Right cardiac atrium (tissue), 5 donors: Measurements from ENCODE around the gene PANK4. TPM values are rescaled to one million over a fixed set of nuclear protein-coding genes. Genes with fewer than 3 reads are reported as not detected.
"Not testable (repeated sequence)": the region's sequence is repeated elsewhere in the genome, so short reads cannot be mapped to it uniquely, and the experiment has no call there.

Experiments
- ATAC-seq, 2 donors: fragments of 200-7000 bp; cut with Tn5 transposase; one replicate each; pipeline versions ENCODE4 v1.8.0 to v1.9.1; 2020; ENCODE audit warnings: moderate library complexity in 2 of 2, mild to moderate bottlenecking in 1 of 2
- DNase-seq, 3 donors: peaks; one replicate each; pipeline ENCODE4 v3.0.0-alpha.2; 2020
- H3K27ac ChIP-seq: one replicate; pipeline ENCODE4 v1.5.1; 2013; ENCODE audit warnings: mild to moderate bottlenecking, low read length, control low read depth, moderate library complexity
- H3K27me3 ChIP-seq: one replicate; pipeline ENCODE4 v1.6.1; 2013; ENCODE audit not compliant: control insufficient read depth, insufficient read depth
- H3K4me1 ChIP-seq: one replicate; pipeline ENCODE4 v1.6.1; 2013; ENCODE audit warnings: low read length; ENCODE audit not compliant: control insufficient read depth, insufficient read depth
- H3K4me3 ChIP-seq: one replicate; pipeline ENCODE4 v1.5.1; 2013; ENCODE audit warnings: low read length, control low read depth
- H3K9me3 ChIP-seq: one replicate; pipeline ENCODE4 v1.6.1; 2013; ENCODE audit warnings: low read length; ENCODE audit not compliant: control insufficient read depth
- WGBS: extraction: QIAGEN DNeasy Blood & Tissue Kit; methylation state at CpG from one replicate; pipeline ENCODE4 v1.1.7; 2013; 5-methylcytosine and 5-hydroxymethylcytosine counted together
- intact Hi-C, 4 donors: fragments of 100-400 bp; cut with DNase I; formaldehyde crosslinking; loops; one replicate each; pipeline versions ENCODE4 v1.11.0 to v1.14.0; 2022 to 2023
- polyA plus RNA-seq: library from polyadenylated mRNA; stranded (reverse); fragments of 200-250 nt; gene quantifications from one replicate; pipeline ENCODE4 v1.2.3, GENCODE V29; 2013
- total RNA-seq, 4 donors: library from RNA; stranded (reverse); fragmentation: NEBNext Ultra II Directional; extraction: Animal tissue kit (Norgen Biotek cat#: 25700); gene quantifications; one replicate each; pipeline ENCODE4 v1.2.1, GENCODE V29; 2021
- donor health status: healthy with polysubstance abuse.
- donor health status: DM: no; HTN: yes; CAD: no.
- donor health status: DM: no; HTN: no; CAD: no.
- donor health status: DM: no; HTN: yes; CAD: no; lungs with severe emphysema.
- donor health status: DM: yes; HTN: yes; CAD: no.

The PANK4 gene
- total and polyA plus RNA-seq, 5 donors, result 35.2 to 51.3 (median 40.1) TPM

- Histone ChIP-seq H3K27me3 (no peaks in the 10 kb centered on the region), H3K4me1 (peaks cover 3% of the 10 kb centered on the region), H3K27ac (no peak overlapping the region), H3K4me3 (no peak overlapping the region), H3K9me3 (no peaks in the 10 kb centered on the region)
- intact Hi-C loops, result no loop called here
- WGBS, result 90% methylated on average over 12 of the region's 12 CpGs
- ATAC-seq, result no peak
- peak in 1 of 3 donors; percentile 58 for DNase-seq
Measured at GRCh38 chr1:2558420-2558819, 32.0 kb upstream of the PANK4 start.

GRCh38 chr1:2557482-2558400, 31.3 kb upstream of the PANK4 start:
- intact Hi-C loops, result no loop called here
- peak; percentile 1 to 42 for ATAC-seq
- 79% methylated on average over 30 of the region's 30 CpGs for WGBS
- Histone ChIP-seq H3K4me3 (peak overlapping the region; percentile 54), H3K27ac (peak overlapping the region; percentile 14), H3K4me1 (peaks cover 3% of the 10 kb centered on the region), H3K27me3 (no peaks in the 10 kb centered on the region), H3K9me3 (no peaks in the 10 kb centered on the region)
- DNase-seq, result peak; percentile 54 to 79 (median 73)

- Histone ChIP-seq H3K9me3 (no peaks in the 10 kb centered on the region), H3K27me3 (no peaks in the 10 kb centered on the region), H3K27ac (peak overlapping the region; percentile 74), H3K4me1 (peaks cover 3% of the 10 kb centered on the region), H3K4me3 (peak overlapping the region; percentile 54)
- peak; percentile 1 to 4 for ATAC-seq
- DNase-seq, result peak; percentile 23 to 72 (median 68)
- intact Hi-C loops, result no loop called here
- 19% methylated on average over 24 of the region's 24 CpGs for WGBS
Measured at GRCh38 chr1:2556678-2557481, 30.5 kb upstream of the PANK4 start.

DNA sequence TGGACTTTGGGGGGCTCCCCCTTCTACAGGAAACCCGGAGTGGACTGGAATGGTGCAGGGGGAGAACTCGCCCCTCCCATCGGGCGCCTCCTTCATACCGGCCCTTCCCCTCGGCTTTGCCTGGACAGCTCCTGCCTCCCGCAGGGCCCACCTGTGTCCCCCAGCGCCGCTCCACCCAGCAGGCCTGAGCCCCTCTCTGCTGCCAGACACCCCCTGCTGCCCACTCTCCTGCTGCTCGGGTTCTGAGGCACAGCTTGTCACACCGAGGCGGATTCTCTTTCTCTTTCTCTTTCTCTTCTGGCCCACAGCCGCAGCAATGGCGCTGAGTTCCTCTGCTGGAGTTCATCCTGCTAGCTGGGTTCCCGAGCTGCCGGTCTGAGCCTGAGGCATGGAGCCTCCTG, 29.9 kb upstream of the PANK4 start, which contains the start of gene TNFRSF14:
Gene TNFRSF14, plus strand, starts transcription at position 95 of the 401 bp plus-strand sequence. Its CDS starts 294 bp downstream, at position 389.
- no peaks in the 10 kb centered on the region for H3K27me3 ChIP-seq
- DNase-seq, result peak in 2 of 3 donors; percentile 83 to 84
- H3K4me3 ChIP-seq, result peak within 1 kb of the TSS; percentile 54
- H3K4me1 ChIP-seq, result peaks cover 3% of the 10 kb centered on the region
- intact Hi-C loops, result no loop called here
- no peaks in the 10 kb centered on the region for H3K9me3 ChIP-seq
- 7% methylated on average over 16 of the region's 16 CpGs for WGBS
- ATAC-seq, result peak; percentile 43 to 44
- H3K27ac ChIP-seq, result peak within 1 kb of the TSS; percentile 74

GRCh38 chr1:2555634-2556276, 29.4 kb upstream of the PANK4 start:
- H3K4me3 ChIP-seq, result peak overlapping the region; percentile 54
- H3K27ac ChIP-seq, result peak overlapping the region; percentile 74
- H3K27me3 ChIP-seq, result no peaks in the 10 kb centered on the region
- DNase-seq, result peak; percentile 81 to 93 (median 92)
- 16% methylated on average over 26 of the region's 26 CpGs for WGBS
- intact Hi-C loops, result no loop called here
- peak; percentile 55 to 56 for ATAC-seq
- no peaks in the 10 kb centered on the region for H3K9me3 ChIP-seq
- peaks cover 3% of the 10 kb centered on the region for H3K4me1 ChIP-seq

GRCh38 chr1:2554621-2555387, 28.4 kb upstream of the PANK4 start:
- no peak for ATAC-seq
- intact Hi-C loops, result no loop called here
- no peaks in the 10 kb centered on the region for H3K9me3 ChIP-seq
- H3K27me3 ChIP-seq, result no peaks in the 10 kb centered on the region
- WGBS, result 57% methylated on average over 19 of the region's 19 CpGs
- peak; percentile 31 to 70 (median 69) for DNase-seq
- peak overlapping the region; percentile 2 for H3K27ac ChIP-seq
- no peak overlapping the region for H3K4me3 ChIP-seq
- H3K4me1 ChIP-seq, result peaks cover 3% of the 10 kb centered on the region

DNA sequence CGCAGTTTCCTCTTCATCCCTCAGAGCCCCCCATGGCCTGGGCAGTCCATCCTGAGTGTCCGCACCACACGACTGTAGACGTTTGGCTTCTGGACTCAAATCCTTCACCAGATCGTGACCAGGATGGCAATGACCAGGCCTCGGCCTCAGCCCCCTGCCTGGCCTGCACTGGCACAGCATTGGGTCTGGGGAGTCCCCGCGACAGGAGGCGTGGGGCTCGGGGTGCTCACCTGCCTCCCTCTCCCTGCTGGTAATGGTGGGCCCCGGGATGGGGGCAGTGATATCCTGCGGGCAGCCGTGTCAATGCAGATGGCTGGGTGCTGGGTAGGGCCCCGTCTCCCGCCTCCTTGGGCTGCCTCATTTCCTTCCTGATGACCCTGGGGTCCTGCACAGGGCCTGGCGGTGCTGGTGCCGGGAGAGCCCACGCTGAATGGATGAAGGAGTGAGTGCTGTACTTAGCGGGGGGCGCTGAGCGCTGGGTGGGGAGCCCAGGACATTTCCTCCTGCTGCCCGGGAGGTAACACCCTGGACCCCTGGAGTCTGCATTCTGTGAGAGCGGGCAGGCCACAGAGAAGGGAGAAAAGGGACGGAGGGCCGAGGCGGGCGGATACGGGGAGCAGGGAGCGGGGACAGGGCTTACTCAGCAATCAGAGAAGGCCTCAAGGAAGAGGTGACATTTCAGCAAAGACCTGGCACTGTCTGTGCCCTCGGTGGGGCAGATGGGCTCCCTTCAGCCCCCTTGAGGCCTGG, 27.6 kb upstream of the PANK4 start:
- peaks cover 3% of the 10 kb centered on the region for H3K4me1 ChIP-seq
- 78% methylated on average over 30 of the region's 30 CpGs for WGBS
- H3K9me3 ChIP-seq, result no peaks in the 10 kb centered on the region
- H3K4me3 ChIP-seq, result no peak overlapping the region
- no peaks in the 10 kb centered on the region for H3K27me3 ChIP-seq
- intact Hi-C loops, result no loop called here
- no peak overlapping the region for H3K27ac ChIP-seq
- no peak for ATAC-seq
- peak; percentile 21 to 67 (median 64) for DNase-seq

GRCh38 chr1:2553076-2553475, 26.7 kb upstream of the PANK4 start:
- ATAC-seq, H3K4me3 ChIP-seq, H3K27ac ChIP-seq, H3K9me3 ChIP-seq, H3K27me3 ChIP-seq, H3K4me1 ChIP-seq, intact Hi-C loops: not testable (repeated sequence)
- DNase-seq, result peak in 1 of 3 donors; percentile 8
- WGBS, result 63% methylated on average over 8 of the region's 9 CpGs

- no peaks in the 10 kb centered on the region for H3K27me3 ChIP-seq
- H3K4me3 ChIP-seq, result no peak overlapping the region
- DNase-seq (peak in 2 of 3 donors; percentile 9 to 37), ATAC-seq (no peak)
- no peaks in the 10 kb centered on the region for H3K9me3 ChIP-seq
- peaks cover 10% of the 10 kb centered on the region for H3K4me1 ChIP-seq
- H3K27ac ChIP-seq, result no peak overlapping the region
- intact Hi-C loops, result no loop called here
- 93% methylated on average over 25 of the region's 26 CpGs for WGBS
Measured at GRCh38 chr1:2552189-2552588, 25.8 kb upstream of the PANK4 start.
